OCI-LY7 (cell line): ENCODE measurements around the gene UBE2G2. TPM values are rescaled to one million over a fixed set of nuclear protein-coding genes. Genes with fewer than 3 reads are reported as not detected.

Experiments
- BruUV-seq: library from RNA; stranded (reverse); fragments of 400-500 nt; replicated peaks from 2 replicates; lab custom pipeline; 2021; lab: Mats Ljungman, UMichigan
- CTCF ChIA-PET: fragments of 300-600 bp; sonication (Branson Sonifier 250); formaldehyde crosslinking; loops from one replicate; lab custom pipeline; 2022; ENCODE audit warnings: antibody characterized with exemption; ENCODE audit not compliant: unreplicated experiment; lab: Charles Lee
- POLR2A ChIA-PET: fragments of 300-600 bp; sonication (Branson Sonifier 250); formaldehyde crosslinking; loops from one replicate; lab custom pipeline; 2022; ENCODE audit warnings: antibody characterized with exemption; lab: Charles Lee
- DNase-seq: peaks from one replicate; pipeline ENCODE4 v3.0.0-alpha.2; 2015; ENCODE audit warnings: low spot score
- H2AFZ ChIP-seq: fragments of 200-600 bp; sonication (generic), shearing (Covaris generic); 2 replicates; pipeline ENCODE4 v1.6.1; 2014; ENCODE audit warnings: mild to moderate bottlenecking, antibody characterized with exemption, low read length, moderate library complexity
- H3K27ac ChIP-seq: fragments of 200-600 bp; sonication (generic); 2 replicates; pipeline ENCODE4 v1.5.1; 2014; ENCODE audit warnings: mixed run types, low read depth, mild to moderate bottlenecking, moderate library complexity, low read length, inconsistent platforms; ENCODE audit not compliant: poor library complexity, severe bottlenecking
- H3K36me3 ChIP-seq: fragments of 200-600 bp; sonication (generic); 2 replicates; pipeline ENCODE4 v1.6.1; 2014; ENCODE audit warnings: mild to moderate bottlenecking, antibody characterized with exemption, low read length, moderate library complexity, mixed read lengths; ENCODE audit not compliant: insufficient read depth
- H3K4me1 ChIP-seq: fragments of 200-600 bp; sonication (generic); 2 replicates; pipeline ENCODE4 v1.5.1; 2014; ENCODE audit warnings: mild to moderate bottlenecking, low read length; ENCODE audit not compliant: insufficient read depth, poor library complexity, severe bottlenecking
- H3K4me2 ChIP-seq: fragments of 200-600 bp; sonication (generic); 2 replicates; pipeline ENCODE4 v1.6.1; 2014; ENCODE audit warnings: mild to moderate bottlenecking, low read length
- H3K4me3 ChIP-seq: fragments of 200-600 bp; sonication (generic); 2 replicates; pipeline ENCODE4 v1.5.1; 2014; ENCODE audit warnings: mild to moderate bottlenecking, low read depth, low read length; ENCODE audit not compliant: poor library complexity, severe bottlenecking
- H3K79me2 ChIP-seq: fragments of 200-600 bp; sonication (generic); 2 replicates; pipeline ENCODE4 v1.6.1; 2016; ENCODE audit warnings: low read depth, mild to moderate bottlenecking, low read length, moderate library complexity, mixed read lengths; ENCODE audit not compliant: insufficient read depth
- H3K9me2 ChIP-seq: fragments of 200-600 bp; sonication (generic); 2 replicates; pipeline ENCODE4 v1.6.1; 2016; ENCODE audit warnings: mild to moderate bottlenecking, low read length, mixed read lengths; ENCODE audit not compliant: insufficient read depth
- H3K9me3 ChIP-seq: fragments of 200-600 bp; sonication (generic); 2 replicates; pipeline ENCODE4 v1.6.1; 2014; ENCODE audit warnings: mild to moderate bottlenecking, mixed run types, low read length, mixed read lengths
- H4K20me1 ChIP-seq: fragments of 200-600 bp; sonication (generic); 2 replicates; pipeline ENCODE4 v1.6.1; 2014; ENCODE audit warnings: mild to moderate bottlenecking, antibody characterized with exemption, low read length, moderate library complexity, mixed read lengths; ENCODE audit not compliant: insufficient read depth
- CTCF ChIP-seq: fragments of 200-600 bp; sonication (generic); conservative IDR thresholded peaks from 2 replicates; pipeline ENCODE4 v1.5.1; 2014; ENCODE audit warnings: mild to moderate bottlenecking, antibody characterized with exemption, low read length, moderate library complexity, mixed read lengths
- EZH2phosphoT487 ChIP-seq: fragments of 200-600 bp; sonication (generic); IDR thresholded peaks from 2 replicates; pipeline ENCODE4 v1.6.1; 2018; ENCODE audit warnings: low read depth, borderline replicate concordance, mild to moderate bottlenecking, mixed run types, antibody characterized with exemption, low read length, moderate library complexity, mixed read lengths
- intact Hi-C: fragments of 100-400 bp; cut with micrococcal nuclease; formaldehyde crosslinking; loops from one replicate; pipeline ENCODE4 v1.10.0; 2022; ENCODE audit not compliant: unreplicated experiment
- total RNA-seq, 2 experiments: library from RNA; depleted of rRNA in 1 of 2; stranded (reverse); fragments of >200 nt in 1 of 2; shearing (Covaris generic) in 1 of 2; gene quantifications; 2 replicates each; pipeline ENCODE4 v1.2.3, GENCODE V29; 2014 to 2022

UBE2G2 gene
- total RNA-seq, 2 experiments from 2014 or later: 104 to 141 TPM

GRCh38 chr21:44727757-44728156 is 73.9 kb downstream of the UBE2G2 start:
- intact Hi-C loops: no loop called here
- Histone ChIP-seq H4K20me1 (no peaks in the 10 kb centered on the region), H3K4me1 (no peaks in the 10 kb centered on the region), H3K4me3 (no peak overlapping the region), H3K27ac (no peak overlapping the region), H3K9me3 (no peaks in the 10 kb centered on the region), H2AFZ (no peak overlapping the region), H3K79me2 (no peaks in the 10 kb centered on the region), H3K4me2 (no peak overlapping the region), H3K9me2 (no peaks in the 10 kb centered on the region), H3K36me3 (no peaks in the 10 kb centered on the region)
- no peak for DNase-seq
- POLR2A ChIA-PET: no interaction called here
- BruUV-seq: no TSS peak
- CTCF ChIA-PET: no interaction called here
- no peak for TF ChIP-seq CTCF
- no peak for TF ChIP-seq EZH2phosphoT487

DNA sequence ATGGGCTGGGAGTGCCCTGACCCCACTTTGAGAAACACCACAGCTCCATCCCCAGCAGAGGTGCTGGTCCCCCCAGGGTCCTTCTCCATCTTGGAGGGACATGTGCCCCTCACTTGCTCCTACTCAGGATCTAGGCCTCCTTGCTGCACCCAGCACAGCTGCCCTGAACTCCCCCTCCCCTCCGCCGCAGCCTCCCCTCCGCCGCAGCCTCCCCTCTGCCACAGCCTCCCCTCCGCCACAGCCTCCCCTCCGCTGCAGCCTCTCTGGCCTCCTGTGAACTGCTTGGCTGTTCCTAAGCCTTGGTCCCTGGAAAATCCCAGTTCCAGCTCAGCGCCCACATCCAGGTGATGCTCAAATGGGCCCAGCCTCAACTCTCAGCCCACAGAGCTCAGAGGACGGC is 74.3 kb downstream of the UBE2G2 start:
- ChIA-PET CTCF (no interaction called here), POLR2A (no interaction called here)
- no peak overlapping the region for H3K27ac ChIP-seq
- H3K36me3 ChIP-seq: no peaks in the 10 kb centered on the region
- no peaks in the 10 kb centered on the region for H3K79me2 ChIP-seq
- H3K4me3 ChIP-seq: no peak overlapping the region
- BruUV-seq: no TSS peak
- no peaks in the 10 kb centered on the region for H3K9me2 ChIP-seq
- no peak overlapping the region for H3K4me2 ChIP-seq
- H3K4me1 ChIP-seq: no peaks in the 10 kb centered on the region
- no peaks in the 10 kb centered on the region for H3K9me3 ChIP-seq
- intact Hi-C loops: no loop called here
- no peak for DNase-seq
- H4K20me1 ChIP-seq: no peaks in the 10 kb centered on the region
- no peak overlapping the region for H2AFZ ChIP-seq
- TF ChIP-seq CTCF (no peak), EZH2phosphoT487 (no peak)

- no peaks in the 10 kb centered on the region for H3K9me3 ChIP-seq
- no peaks in the 10 kb centered on the region for H3K79me2 ChIP-seq
- H2AFZ ChIP-seq: no peak overlapping the region
- no peaks in the 10 kb centered on the region for H3K36me3 ChIP-seq
- H3K27ac ChIP-seq: no peak overlapping the region
- ChIA-PET POLR2A (no interaction called here), CTCF (no interaction called here)
- no peaks in the 10 kb centered on the region for H3K4me1 ChIP-seq
- H4K20me1 ChIP-seq: no peaks in the 10 kb centered on the region
- no TSS peak for BruUV-seq
- no peak overlapping the region for H3K4me2 ChIP-seq
- no peaks in the 10 kb centered on the region for H3K9me2 ChIP-seq
- intact Hi-C loops: no loop called here
- TF ChIP-seq CTCF (no peak), EZH2phosphoT487 (no peak)
- H3K4me3 ChIP-seq: no peak overlapping the region
- no peak for DNase-seq
Observed at GRCh38 chr21:44726826-44727225, 74.8 kb downstream of the UBE2G2 start.
